Stimulated activated CD4-positive, alpha-beta T cell treated with anti-CD3 and anti-CD28 coated beads, Interleukin-15, amount 100 ng/mL, for 48 hours (primary cell): ENCODE measurements around the gene HOXD4.

ENCODE experiments used
- DNase-seq, 2 donors: peaks; one replicate each; pipeline ENCODE4 v3.0.0-alpha.2; 2020; ENCODE audit warnings: low read depth in 2 of 2

HOXD4 gene

DNA sequence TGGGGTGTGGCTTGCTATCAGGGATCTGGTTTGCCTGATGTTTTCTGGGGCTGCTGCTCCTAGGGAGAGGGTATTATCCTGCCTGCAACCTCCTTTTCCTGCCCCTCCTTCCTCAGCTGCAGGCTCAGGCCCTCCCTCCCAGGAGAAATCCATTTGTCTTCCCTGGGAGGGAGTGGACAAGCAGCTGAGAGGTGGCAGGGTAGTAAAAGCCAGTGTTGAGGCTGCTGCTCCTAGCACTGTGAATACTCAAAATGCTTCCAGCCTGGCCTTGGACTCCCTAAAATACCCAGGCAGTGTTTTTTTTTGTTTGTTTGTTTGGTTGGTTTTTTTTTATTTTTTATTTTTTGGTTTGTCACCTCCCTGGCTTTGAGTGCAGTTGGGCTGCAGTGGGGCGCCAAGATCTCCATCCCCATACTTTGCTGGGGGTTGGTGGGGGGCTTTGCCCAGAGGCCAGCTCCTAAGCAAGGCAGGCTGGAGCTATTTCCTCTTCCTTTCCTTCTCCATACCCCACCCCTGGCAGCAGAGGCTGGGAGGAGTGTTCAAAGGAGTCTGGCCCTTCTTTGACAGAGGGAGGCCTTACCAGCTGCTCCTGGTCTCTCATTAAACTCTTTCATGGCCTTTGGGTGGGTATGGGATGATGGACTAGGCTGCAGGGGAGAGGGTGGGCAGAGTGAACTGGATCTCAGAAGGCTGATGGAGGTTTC, 19.4 kb downstream of the HOXD4 start:
- no peak for DNase-seq

DNA sequence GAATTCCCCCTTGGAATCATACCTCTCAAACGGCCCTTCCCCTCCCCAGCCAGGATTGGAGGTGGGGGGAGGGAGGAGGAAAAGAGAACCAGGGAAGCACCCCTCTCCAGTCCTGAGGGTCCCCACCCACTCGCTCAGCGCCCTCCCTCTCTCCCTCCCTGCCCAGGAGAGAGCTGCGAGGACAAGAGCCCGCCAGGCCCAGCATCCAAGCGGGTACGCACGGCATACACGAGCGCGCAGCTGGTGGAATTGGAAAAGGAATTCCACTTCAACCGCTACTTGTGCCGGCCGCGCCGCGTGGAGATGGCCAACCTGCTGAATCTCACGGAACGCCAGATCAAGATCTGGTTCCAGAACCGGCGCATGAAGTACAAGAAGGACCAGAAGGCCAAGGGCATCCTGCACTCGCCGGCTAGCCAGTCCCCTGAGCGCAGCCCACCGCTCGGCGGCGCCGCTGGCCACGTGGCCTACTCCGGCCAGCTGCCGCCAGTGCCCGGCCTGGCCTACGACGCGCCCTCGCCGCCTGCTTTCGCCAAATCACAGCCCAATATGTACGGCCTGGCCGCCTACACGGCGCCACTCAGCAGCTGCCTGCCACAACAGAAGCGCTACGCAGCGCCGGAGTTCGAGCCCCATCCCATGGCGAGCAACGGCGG, 20.1 kb downstream of the HOXD4 start:
- DNase-seq = no peak

DNA sequence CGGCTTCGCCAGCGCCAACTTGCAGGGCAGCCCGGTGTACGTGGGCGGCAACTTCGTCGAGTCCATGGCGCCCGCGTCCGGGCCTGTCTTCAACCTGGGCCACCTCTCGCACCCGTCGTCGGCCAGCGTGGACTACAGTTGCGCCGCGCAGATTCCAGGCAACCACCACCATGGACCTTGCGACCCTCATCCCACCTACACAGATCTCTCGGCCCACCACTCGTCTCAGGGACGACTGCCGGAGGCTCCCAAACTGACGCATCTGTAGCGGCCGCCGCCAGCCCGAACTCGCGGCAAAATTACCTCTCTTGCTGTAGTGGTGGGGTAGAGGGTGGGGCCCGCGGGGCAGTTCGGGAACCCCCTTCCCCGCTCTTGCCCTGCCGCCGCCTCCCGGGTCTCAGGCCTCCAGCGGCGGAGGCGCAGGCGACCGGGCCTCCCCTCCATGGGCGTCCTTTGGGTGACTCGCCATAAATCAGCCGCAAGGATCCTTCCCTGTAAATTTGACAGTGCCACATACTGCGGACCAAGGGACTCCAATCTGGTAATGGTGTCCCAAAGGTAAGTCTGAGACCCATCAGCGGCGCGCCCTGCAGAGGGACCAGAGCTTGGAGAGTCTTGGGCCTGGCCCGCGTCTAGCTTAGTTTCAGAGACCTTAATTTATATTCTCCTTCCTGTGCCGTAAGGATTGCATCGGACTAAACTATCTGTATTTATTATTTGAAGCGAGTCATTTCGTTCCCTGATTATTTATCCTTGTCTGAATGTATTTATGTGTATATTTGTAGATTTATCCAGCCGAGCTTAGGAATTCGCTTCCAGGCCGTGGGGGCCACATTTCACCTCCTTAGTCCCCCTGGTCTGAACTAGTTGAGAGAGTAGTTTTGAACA, 20.9 kb downstream of the HOXD4 start:
- DNase-seq = no peak

DNA sequence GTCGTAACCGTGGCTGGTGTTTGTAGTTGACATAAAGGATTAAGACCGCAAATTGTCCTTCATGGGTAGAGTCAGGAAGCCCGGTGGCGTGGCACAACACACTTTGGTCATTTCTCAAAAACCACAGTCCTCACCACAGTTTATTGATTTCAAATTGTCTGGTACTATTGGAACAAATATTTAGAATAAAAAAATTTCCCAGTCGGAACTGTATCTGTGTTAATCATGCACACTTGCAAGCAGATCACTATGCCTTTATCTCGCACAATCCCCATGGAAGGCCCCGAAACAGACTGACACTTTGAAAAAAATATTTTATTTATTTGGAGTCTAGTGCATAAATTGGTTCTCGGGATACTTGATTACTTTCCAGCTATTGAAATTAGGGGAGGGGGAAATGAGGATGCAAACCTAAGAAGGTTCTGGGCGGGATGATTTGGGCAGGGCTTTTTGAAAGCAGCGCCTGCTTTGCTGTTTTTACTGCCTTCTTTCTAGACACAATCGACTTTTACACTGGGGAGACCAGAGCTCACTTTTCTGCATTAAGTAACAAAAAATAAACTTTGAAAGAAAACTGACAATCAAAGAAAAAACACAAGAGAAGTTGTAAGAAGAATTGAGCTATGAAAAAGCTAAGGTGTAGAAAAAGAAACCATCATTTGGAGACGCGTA, 21.7 kb downstream of the HOXD4 start:
- DNase-seq = no peak

DNA sequence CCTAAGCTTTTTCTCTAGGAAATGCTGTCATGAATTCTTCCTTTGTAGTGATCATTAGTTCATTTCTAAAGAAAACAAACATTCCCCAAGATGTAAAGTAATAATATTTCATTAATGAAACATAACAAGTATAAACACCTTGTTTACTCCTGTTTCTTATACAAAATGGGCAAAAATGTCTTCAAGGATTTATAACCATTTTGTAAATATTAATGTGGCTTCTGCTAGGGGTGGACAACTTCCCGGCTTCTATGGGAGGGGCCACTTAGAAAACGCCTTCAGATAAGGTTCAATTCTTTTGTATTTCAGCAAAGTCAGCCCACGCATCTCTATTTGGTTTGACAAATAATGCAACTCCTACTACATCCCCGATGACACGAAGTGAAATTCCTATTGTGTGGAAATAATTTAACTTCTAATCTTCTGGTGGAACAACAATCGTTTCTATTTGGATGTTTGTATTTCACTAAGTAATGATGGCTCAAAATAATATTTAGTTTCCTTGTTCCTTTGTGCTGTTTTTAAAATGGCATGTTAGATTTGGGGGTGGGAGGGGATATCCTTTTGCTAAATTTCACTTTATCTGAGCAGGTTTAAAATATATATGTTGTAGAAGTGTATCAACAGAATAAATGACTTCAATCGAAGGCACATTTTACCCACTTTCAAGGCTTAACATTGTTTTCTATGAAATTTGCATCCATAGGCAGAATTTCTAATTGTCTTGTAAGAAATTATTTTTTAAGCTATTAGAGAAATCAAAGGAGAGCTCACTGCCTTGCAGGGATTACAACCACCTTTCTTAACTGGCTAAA, 22.4 kb downstream of the HOXD4 start:
- no peak for DNase-seq

DNA sequence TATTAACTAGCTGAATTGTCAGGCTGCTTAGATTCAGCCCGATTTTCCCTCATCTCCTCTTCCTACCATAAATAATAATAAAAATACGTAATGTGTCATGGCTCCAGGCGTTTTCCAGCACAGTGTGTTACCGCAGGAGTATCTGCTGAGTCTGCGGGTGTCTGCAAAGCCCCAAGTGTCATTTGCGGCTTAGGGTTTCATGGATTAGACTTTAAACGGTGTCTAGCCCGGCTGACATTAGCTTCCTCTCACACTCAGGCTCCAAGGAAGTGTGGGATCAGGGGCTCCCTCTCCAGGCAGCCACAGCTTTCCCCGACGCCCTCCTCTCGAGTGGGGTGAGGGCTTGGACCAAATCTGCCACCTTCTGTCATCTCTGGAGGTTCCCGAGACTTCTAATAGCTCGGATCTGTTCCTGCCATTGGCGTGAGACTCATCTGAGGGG, 23.1 kb downstream of the HOXD4 start:
- DNase-seq = no peak

DNA sequence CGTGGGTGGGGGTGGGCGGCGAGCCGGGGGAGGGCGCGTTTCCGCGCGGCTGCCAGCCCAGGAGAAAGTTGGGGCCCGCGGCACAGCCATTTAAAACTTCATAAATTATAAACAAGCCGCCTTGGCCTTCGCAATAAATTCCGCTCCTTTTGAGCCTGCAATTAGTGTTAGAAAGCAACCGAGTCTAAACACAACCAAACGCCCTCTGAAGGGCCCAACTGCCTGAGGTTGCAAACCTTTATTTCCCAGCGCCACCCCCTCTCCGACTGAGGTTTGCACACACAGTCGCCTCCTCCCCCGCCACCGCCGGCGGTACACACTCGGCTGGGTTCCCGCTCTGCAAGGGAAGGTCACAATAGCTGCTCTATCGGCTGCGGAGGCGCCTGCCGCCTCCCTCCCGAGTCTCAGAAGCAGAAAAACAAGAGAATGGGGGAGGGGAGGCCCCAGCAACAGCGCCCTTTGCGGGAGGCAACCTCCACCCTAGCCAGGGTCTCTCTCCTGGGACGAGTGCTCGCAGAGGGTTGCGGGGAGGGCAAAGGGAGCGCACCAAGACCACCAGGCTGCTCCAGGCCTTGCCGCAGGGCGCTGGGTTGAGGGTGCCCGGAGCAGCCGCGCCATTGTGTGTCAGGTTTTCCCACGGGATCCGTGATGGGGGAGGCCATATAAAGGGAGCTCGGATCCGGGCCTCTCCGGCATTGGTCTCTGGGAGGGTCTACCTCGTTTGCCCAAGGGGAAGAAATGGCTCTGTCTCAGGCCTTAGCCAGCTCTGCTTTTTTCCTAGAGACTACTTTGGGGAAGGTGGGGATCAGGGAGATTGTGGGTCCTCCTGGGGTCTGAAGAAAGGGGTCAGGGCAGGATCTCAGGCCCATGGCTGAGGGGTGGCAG, 23.7 kb downstream of the HOXD4 start:
- DNase-seq = no peak

DNA sequence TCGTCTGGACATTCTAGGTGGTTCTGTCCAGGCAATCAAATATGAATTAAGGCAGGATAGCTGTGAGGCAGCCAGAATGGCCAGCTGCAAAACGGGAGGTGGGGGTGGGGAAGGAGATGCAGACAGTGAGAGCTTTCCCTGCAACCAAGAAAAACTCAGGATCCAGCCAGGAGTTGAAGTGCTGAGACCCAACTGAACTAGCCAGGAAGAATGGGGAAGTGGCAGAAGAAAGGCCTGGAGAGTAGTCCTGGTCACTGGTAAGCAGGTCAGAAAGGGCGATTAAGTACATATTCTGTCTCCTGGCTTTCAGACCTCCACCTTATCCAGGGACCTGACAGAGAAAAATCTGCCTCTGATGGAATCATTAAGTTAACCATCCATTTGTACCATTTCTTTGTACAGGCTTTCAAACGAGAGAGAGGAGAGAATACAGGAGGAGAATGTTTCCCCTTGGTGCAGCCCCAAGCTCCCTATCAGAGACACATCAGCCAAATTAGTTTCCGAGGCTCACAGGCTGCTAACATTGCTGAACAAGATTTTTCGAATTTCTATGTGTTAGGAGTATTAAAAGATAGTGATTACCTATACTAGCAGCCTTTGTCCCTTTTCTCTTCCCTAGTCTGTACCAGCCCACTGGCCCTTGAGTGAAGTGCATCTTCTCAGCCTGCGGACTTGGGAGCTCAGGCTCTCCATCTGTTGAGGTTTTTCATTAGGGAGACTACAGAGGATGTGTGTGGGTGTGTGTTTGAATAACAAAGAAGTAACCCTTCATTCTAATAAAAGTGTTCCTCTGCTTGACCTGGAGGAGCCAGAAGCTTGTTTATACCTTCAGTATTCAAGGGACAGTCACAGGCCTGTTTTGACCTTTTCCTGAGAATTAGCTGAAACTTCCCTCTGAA, 24.6 kb downstream of the HOXD4 start:
- no peak for DNase-seq

DNA sequence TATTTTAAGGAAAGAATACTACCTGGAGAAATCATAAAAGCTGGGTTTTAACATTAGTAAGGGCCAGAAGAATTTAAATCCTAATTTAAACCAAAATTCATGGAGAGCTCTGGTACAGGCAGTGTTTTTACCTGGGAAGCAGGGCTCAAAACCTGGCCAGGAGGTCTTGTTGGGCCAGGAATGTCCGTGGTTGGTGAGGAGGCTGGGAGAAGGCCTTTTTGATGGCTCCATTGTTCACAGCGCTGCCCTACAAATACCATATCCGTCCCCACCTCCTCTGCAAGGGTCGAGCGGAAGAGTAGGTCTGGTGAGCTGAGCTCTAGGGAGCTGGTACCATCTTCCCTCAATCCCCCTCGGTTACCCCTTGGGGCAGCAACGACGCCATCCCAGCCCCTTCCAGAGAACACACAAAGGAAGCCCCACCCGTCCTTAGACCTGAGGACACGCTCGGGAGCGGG, 26.3 kb downstream of the HOXD4 start:
- DNase-seq = no peak

DNA sequence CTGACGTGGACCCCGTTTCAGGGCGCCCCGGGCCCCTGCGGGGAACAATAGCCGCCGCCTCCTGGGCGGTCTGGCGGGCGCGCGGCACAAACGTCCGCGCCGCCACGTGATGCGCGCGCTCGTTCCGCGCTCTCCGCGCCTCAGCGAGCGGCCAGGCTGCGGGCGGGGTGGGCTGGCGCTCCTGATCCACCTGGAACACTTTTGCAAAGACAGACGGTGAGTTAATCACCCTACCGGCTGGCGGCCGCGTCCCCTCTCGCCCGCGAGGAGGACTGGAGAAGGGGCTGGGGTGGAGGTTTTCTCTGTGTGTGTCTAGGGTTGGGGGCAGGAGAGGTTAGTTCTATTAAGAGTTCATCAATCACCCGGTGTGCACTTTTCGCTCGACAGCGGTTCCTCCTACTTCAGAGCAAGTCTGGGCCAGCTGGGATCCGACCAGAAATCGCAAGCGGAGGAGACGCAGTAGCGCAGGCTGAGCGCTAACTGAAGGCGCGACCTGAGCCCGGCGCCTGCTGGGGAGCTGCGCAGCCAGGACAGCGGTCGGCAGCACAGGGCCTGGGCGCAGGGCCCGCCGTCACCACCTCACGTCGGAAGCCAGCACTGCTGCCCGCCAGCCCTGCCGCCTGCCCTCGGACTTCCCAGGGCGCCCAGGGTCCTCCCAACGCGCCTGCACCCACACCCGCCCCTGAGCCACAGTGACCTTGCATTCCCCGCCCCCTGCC, 26.8 kb downstream of the HOXD4 start:
- DNase-seq = no peak

DNA sequence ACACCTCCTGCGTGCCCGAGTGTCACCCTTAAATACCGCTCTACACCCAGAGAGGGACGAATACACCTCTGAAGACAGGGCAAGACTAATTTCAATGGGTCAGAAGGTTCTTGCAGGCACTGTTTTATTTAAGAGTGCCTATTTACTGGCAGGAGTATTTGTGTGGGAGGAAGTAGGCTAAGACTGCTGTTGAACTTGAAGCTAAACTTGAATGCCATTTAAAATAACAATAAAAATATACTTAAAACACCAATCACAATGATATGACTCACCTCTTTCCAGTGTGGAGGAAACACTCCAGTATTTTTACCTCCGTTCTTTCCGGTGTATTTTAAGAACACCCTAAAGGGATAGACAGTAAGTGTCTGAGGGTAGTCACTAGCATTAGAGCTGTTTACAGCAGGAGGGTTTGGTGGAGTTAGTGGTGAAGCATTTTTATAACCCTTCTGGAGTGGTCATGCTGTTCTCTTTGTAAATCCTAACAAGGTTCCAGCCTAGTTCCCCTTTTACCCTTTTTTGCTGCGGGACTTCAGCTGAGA, 27.5 kb downstream of the HOXD4 start:
- no peak for DNase-seq

DNA sequence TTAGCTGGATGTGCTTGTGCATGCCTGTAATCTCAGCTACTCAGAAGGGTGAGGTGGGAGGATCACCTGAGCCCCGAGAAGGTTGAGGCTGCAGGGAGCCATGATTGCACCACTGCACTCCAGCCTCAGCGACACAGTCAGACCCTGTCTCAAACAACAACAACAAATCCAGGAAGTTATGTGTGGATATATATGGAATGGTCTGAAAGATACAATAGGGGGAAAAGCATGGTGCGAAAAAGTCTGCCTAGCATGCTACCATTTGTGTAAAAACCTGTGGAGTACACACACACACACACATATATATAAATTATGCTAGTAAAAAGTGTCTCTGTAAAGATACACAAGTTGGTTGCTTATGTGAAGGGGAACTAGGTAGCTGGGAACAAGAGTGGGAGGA, 30.2 kb downstream of the HOXD4 start:
- no peak for DNase-seq

DNA sequence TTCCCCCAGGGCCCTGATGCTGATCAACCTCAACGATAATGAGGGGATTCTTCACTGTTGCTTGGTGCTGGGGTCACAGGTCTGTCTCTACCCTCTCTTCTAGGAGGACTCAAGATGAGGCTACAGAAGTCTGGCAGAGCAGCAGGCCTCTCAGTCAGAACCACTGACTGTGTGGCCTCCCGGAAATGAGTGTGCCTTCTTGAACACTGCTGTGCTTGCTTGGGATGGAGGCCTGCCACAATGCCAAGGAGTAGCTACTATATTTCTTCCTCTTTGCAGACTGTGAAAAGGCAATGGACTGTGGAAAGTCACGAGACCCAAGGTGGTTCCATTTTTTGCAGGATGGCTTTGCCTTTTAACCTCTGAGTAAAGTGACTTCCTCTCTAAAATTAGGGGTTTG, 31.3 kb downstream of the HOXD4 start:
- no peak for DNase-seq

DNA sequence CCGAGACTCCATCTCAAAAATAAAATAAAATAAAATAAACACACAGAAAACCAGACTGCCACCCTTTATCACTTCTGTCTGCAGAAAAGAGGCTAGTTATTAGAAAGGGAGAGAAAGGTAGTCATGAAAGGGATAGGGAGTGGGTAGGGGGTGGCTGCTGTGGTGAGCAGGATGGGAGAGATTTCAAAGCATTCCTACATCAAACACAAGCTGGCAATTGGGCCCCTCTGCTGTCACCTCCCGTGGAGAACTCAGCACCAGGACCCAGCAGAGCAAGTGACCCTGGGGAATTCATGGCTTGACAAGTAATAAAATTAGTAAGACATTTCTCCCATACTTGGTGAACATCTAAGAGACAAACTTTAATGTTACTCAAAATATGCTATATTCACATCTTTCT, 33.4 kb downstream of the HOXD4 start:
- DNase-seq = no peak

DNA sequence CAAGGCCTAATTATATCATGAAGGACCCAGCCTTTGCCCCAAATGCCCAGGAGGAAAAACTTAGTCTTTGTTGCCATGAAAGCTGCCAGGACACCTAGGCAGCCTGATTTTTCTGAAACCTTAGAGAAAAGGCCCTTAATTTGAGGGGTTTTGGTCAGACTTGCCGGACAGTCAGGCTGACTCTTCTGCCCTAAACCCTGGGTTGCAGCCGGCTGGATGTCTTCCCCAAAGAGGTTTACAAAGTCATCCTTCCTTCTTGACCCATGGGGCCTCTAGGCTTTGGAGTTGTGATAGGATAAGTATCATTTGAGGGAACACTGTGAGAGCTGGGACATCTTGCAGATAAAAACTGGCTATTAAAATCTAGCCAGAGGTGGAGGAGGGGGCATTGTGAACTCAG, 34.7 kb downstream of the HOXD4 start:
- no peak for DNase-seq

DNA sequence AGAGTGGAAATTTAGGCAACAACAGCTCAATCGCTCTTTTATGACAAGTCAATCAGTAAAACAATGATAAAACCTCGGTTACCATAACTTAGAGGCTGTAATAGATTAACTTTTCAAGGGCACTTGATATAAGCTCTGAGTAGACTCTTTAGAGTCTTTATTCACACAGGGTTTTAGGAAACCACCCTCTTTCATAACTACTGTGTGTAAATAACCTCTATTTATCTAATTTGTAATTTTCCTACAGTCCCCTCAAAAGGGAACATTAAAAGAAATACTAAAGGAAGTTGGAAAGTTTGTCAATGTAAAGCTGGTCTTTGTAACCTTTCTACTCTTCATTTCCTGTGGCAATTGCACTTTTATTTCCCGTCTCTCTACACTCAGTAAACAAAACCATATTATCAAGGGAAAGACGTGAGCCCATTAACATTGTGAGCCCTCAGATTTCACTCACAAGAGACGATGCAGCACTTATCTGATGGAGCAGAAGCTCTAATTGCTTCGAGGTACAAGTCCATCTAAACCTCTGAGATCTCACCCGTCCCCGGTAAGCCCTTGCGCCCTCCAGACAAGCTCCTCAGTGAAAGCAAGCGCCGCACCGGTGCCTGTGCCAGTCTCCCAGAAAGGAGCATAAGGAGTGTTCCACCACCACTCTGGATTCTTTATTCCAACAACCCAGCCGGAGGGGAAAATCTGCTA, 36.0 kb downstream of the HOXD4 start:
- no peak for DNase-seq
